Measurements from ENCODE around the gene AKAP8. TPM values are rescaled to one million over a fixed set of nuclear protein-coding genes. Genes with fewer than 3 reads are reported as not detected.

The AKAP8 gene
- total RNA-seq, 1 experiment from 2014 or later = 59.5 TPM

DNA sequence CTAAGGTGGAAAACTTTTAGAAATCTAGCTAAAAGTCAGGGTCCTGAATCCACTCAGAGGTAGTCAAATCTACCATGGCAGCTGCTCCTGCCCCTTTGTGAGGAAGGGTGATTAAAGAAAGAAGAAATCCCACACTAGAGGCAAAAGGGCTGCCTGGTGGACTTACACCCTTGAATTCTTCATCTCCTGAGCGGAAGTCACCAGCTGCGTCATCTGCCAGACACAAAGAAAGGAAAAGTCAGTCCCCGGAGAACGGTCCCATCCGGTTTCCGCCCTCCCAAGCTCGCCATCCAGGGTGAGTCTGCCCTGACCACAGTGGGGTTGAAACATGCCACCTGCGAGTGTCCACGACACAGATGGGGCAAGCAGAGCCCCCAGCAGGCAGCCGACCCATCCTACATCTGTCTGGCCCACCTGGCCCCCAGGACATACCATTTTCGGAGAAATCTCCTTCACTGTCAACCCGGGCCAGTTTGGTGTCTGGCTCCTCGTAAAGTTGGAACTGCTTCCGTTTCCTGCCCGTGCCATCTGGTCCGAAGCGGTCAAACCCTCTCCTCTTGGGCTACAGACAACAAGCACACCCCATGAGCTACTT is 7.7 kb downstream of the AKAP8 start:
- Histone ChIP-seq H2AK5ac (ENCODE audit: insufficient read length, low read length) (no peak overlapping the region), H3K14ac (ENCODE audit: insufficient read depth, low read length) (no peak overlapping the region), H3K9me3 (ENCODE audit: control insufficient read depth, low read depth, low read length) (no peaks in the 10 kb centered on the region), H4K91ac (ENCODE audit: insufficient read length, low read depth, low read length) (no peak overlapping the region), H3K79me2 (ENCODE audit: insufficient read depth, low read length) (peaks cover 15% of the 10 kb centered on the region; the same call in 1 of the 2 replicates), H3K4me2 (ENCODE audit: insufficient read depth, insufficient read length, low read length) (no peak overlapping the region), H3K79me1 (ENCODE audit: insufficient read depth, low read depth, low read length, poor library complexity, severe bottlenecking) (no peaks in the 10 kb centered on the region), H3K18ac (ENCODE audit: insufficient read length, low read depth, low read length) (no peak overlapping the region), H4K8ac (replicated peaks; ENCODE audit: insufficient read length, low read depth, low read length) (no peak overlapping the region), H3K27me3 (ENCODE audit: insufficient read depth, low read length) (no peaks in the 10 kb centered on the region), H2BK5ac (ENCODE audit: insufficient read length, low read length) (no peak overlapping the region), H2BK15ac (ENCODE audit: low read depth, low read length) (no peak overlapping the region), H2BK20ac (ENCODE audit: low read depth, low read length, poor library complexity, severe bottlenecking) (no peak overlapping the region), H2BK120ac (ENCODE audit: low read depth, low read length, poor library complexity, severe bottlenecking) (no peak overlapping the region), H4K5ac (ENCODE audit: insufficient read length, low read depth, low read length) (no peak overlapping the region), H2BK12ac (ENCODE audit: insufficient read length, low read depth, low read length) (no peak overlapping the region), H3K4ac (ENCODE audit: low read depth, low read length) (no peak overlapping the region), H2AFZ (ENCODE audit: low read length) (no peak overlapping the region), H3K4me1 (ENCODE audit: insufficient read depth, low read length) (no peaks in the 10 kb centered on the region), H4K20me1 (ENCODE audit: control insufficient read depth, insufficient read depth, insufficient read length) (no peaks in the 10 kb centered on the region), H3K56ac (ENCODE audit: insufficient read length, low read depth, low read length) (no peak overlapping the region), H3K27ac (ENCODE audit: insufficient read length, low read depth, low read length) (no peak overlapping the region), H3K9ac (ENCODE audit: extremely low read depth, insufficient read length, low read length) (no peak overlapping the region), H3K23me2 (ENCODE audit: insufficient read length, low read depth, low read length, poor library complexity, severe bottlenecking) (no peaks in the 10 kb centered on the region), H3T11ph (ENCODE audit: low read length) (no peak overlapping the region), H3K23ac (ENCODE audit: insufficient read length, low read depth, low read length) (no peak overlapping the region)
- WGBS (ENCODE audit: extremely low coverage, insufficient read length, low lambda C conversion rate) = no CpG with 5 or more reads among the region's 17 CpGs
- TF ChIP-seq, protein P1, sequence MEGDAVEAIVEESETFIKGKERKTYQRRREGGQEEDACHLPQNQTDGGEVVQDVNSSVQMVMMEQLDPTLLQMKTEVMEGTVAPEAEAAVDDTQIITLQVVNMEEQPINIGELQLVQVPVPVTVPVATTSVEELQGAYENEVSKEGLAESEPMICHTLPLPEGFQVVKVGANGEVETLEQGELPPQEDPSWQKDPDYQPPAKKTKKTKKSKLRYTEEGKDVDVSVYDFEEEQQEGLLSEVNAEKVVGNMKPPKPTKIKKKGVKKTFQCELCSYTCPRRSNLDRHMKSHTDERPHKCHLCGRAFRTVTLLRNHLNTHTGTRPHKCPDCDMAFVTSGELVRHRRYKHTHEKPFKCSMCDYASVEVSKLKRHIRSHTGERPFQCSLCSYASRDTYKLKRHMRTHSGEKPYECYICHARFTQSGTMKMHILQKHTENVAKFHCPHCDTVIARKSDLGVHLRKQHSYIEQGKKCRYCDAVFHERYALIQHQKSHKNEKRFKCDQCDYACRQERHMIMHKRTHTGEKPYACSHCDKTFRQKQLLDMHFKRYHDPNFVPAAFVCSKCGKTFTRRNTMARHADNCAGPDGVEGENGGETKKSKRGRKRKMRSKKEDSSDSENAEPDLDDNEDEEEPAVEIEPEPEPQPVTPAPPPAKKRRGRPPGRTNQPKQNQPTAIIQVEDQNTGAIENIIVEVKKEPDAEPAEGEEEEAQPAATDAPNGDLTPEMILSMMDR (conservative IDR thresholded peaks at IDR 0.05) = no peak
- Mint-ChIP-seq H3K4me1 (peaks cover 3 to 5% of the 10 kb centered on the region in 2 experiments), H3K9me3 (no peaks in the 10 kb centered on the region), H3K4me3 (no peak overlapping the region), H3K27me3 (ENCODE audit: low read depth) (no peaks in the 10 kb centered on the region; the same call in 1 of the 2 replicates), H3K27ac (no peak overlapping the region), H3K36me3 (ENCODE audit: insufficient read depth in 1 of 3, low read depth in 3 of 3) (peaks cover 49 to 72% (median 69%) of the 10 kb centered on the region in 3 experiments)
- no peak for DNase-seq
